GM19239 (cell line): ENCODE data around the gene SERPINF2.
"Not testable (repeated sequence)": the region's sequence is repeated elsewhere in the genome, so short reads cannot be mapped to it uniquely, and the experiment has no call there.

Source experiments
- DNase-seq: peaks from one replicate; pipeline ENCODE4 v3.0.0; 2011; ENCODE audit warnings: low spot score; ENCODE audit not compliant: insufficient read length
- FAIRE-seq: peaks from 2 replicates; lab custom pipeline; 2011; peaks lifted over from hg19 to GRCh38; lab: Jason Lieb, UNC

Gene SERPINF2

GRCh38 chr17:1742371-1743087 lies at the start of gene SERPINF2:
Gene SERPINF2 (plus strand): TSS chr17:1742871. CDS start chr17:1744996, 2,125 bp downstream.
- DNase-seq (no peak), FAIRE-seq (no peak)

- DNase-seq: no peak
- no peak for FAIRE-seq
Measured at GRCh38 chr17:1693339-1693738, 49.3 kb upstream of the SERPINF2 start.

- FAIRE-seq: no peak
Measured at GRCh38 chr17:1695365-1695764, 47.3 kb upstream of the SERPINF2 start.

GRCh38 chr17:1697681-1698080 lies 45.0 kb upstream of the SERPINF2 start:
- no peak for DNase-seq
- FAIRE-seq: no peak

More at GRCh38 chr17:1695365-1695764, 47.3 kb upstream of the SERPINF2 start:
- DNase-seq: no peak

- not testable (repeated sequence) for FAIRE-seq
Measured at GRCh38 chr17:1699891-1700290, 42.8 kb upstream of the SERPINF2 start.

GRCh38 chr17:1703063-1703462 lies 39.6 kb upstream of the SERPINF2 start:
- no peak for DNase-seq
- no peak for FAIRE-seq

More at GRCh38 chr17:1699891-1700290, 42.8 kb upstream of the SERPINF2 start:
- not testable (repeated sequence) for DNase-seq

- no peak for FAIRE-seq
- DNase-seq: no peak
Measured at GRCh38 chr17:1705004-1705403, 37.7 kb upstream of the SERPINF2 start.

GRCh38 chr17:1707107-1707506 lies 35.6 kb upstream of the SERPINF2 start:
- FAIRE-seq: no peak
- DNase-seq: no peak

- not testable (repeated sequence) for FAIRE-seq, DNase-seq
Measured at GRCh38 chr17:1708791-1709346, 33.8 kb upstream of the SERPINF2 start.

GRCh38 chr17:1709403-1709951 lies 33.2 kb upstream of the SERPINF2 start:
- FAIRE-seq: no peak
- DNase-seq: no peak

GRCh38 chr17:1709971-1710806 lies 32.5 kb upstream of the SERPINF2 start, which contains the start of gene TLCD2:
Gene TLCD2 (minus strand): TSS chr17:1710377. CDS start chr17:1710242, 135 bp downstream.
- no peak for DNase-seq
- FAIRE-seq: no peak

GRCh38 chr17:1710807-1711553 lies 31.7 kb upstream of the SERPINF2 start:
- FAIRE-seq (no peak), DNase-seq (no peak)

- no peak for DNase-seq
- FAIRE-seq: no peak
Measured at GRCh38 chr17:1711804-1712203, 30.9 kb upstream of the SERPINF2 start.

GRCh38 chr17:1712271-1712670 lies 30.4 kb upstream of the SERPINF2 start:
- DNase-seq: no peak
- FAIRE-seq: no peak

- DNase-seq (no peak), FAIRE-seq (no peak)
Measured at GRCh38 chr17:1713160-1713877, 29.4 kb upstream of the SERPINF2 start.

- FAIRE-seq (no peak), DNase-seq (no peak)
Measured at GRCh38 chr17:1713878-1714426, 28.7 kb upstream of the SERPINF2 start.

- DNase-seq (no peak), FAIRE-seq (no peak)
Measured at GRCh38 chr17:1714427-1714979, 28.2 kb upstream of the SERPINF2 start.

- FAIRE-seq (no peak), DNase-seq (no peak)
Measured at GRCh38 chr17:1714980-1715802, 27.5 kb upstream of the SERPINF2 start.
